A549 (cell line): ENCODE measurements around the gene HEXD.

Source experiments
- BHLHE40 ChIP-seq: IDR thresholded peaks from 2 replicates; pipeline ENCODE4 v1.6.1; 2012; ENCODE audit warnings: low read depth, low read length, inconsistent platforms
- CEBPB ChIP-seq, 2 experiments: fragments of >200 bp in 1 of 2; sonication (Bioruptor Twin) in 1 of 2; formaldehyde crosslinking in 1 of 2; IDR thresholded peaks; 2 replicates each; pipeline ENCODE4 v1.6.1; 2012 to 2016
- CTCF ChIP-seq: fragments of >200 bp; sonication (Bioruptor Twin); formaldehyde crosslinking; IDR thresholded peaks from 3 replicates; pipeline ENCODE4 v1.5.1; 2016
- ELK1 ChIP-seq: fragments of 150-350 bp; IDR thresholded peaks from 2 replicates; pipeline ENCODE4 v1.6.1; 2014; ENCODE audit warnings: low read depth, mild to moderate bottlenecking, low read length
- EP300 ChIP-seq, 2 experiments: fragments of >200 bp; sonication (Bioruptor Twin); formaldehyde crosslinking; IDR thresholded peaks; 2 replicates in 1 of 2; 3 replicates in 1 of 2; pipeline ENCODE4 v1.6.1; 2016 to 2017
- FOXS1 ChIP-seq: fragments of 250-450 bp; sonication (Bioruptor Pico); IDR thresholded peaks from 2 replicates; pipeline ENCODE4 v1.5.0; 2020; ENCODE audit warnings: mild to moderate bottlenecking, moderate library complexity
- PHF8 ChIP-seq: fragments of 200-600 bp; sonication (generic); IDR thresholded peaks from 2 replicates; pipeline ENCODE4 v1.6.1; 2016; ENCODE audit warnings: low read depth, mild to moderate bottlenecking, antibody characterized with exemption, moderate library complexity, borderline replicate concordance
- REST ChIP-seq: fragments of 200-600 bp; sonication (generic); IDR thresholded peaks from 2 replicates; pipeline ENCODE4 v1.6.1; 2016; ENCODE audit warnings: antibody characterized with exemption, mild to moderate bottlenecking, moderate library complexity
- RNF2 ChIP-seq: fragments of 200-600 bp; sonication (generic); IDR thresholded peaks from 2 replicates; pipeline ENCODE4 v1.6.1; 2016; ENCODE audit warnings: low read depth, mild to moderate bottlenecking, antibody characterized with exemption, moderate library complexity, borderline replicate concordance

GRCh38 chr17:82489117-82489516 lies 71.0 kb downstream of the HEXD start:
- TF ChIP-seq EP300 (IDR thresholded peaks at IDR 0.05) (no peak), RNF2 (no peak), PHF8 (no peak), FOXS1 (CRISPR knock-in tag) (no peak), CTCF (no peak), BHLHE40 (no peak), REST (no peak), ELK1 (no peak), CEBPB (IDR thresholded peaks at IDR 0.05) (no peak)
